HCT116 (cell line): ENCODE data around the gene TMEM179.

Source experiments
- EGR1 ChIP-seq: IDR thresholded peaks from 2 replicates; pipeline ENCODE4 v1.6.1; 2012; ENCODE audit warnings: low read depth
- EZH2 ChIP-seq: fragments of 200-600 bp; sonication (generic); IDR thresholded peaks from 2 replicates; pipeline ENCODE4 v1.6.1; 2017; ENCODE audit warnings: antibody characterized with exemption, mixed run types
- EZH2phosphoT487 ChIP-seq: fragments of 200-600 bp; IDR thresholded peaks from 2 replicates; pipeline ENCODE4 v1.6.1; 2018; ENCODE audit warnings: antibody characterized with exemption, borderline replicate concordance
- MAX ChIP-seq: IDR thresholded peaks from 2 replicates; pipeline ENCODE4 v1.6.1; 2012
- POLR2A ChIP-seq: IDR thresholded peaks from 2 replicates; pipeline ENCODE4 v1.7.0; 2011; ENCODE audit warnings: borderline replicate concordance; ENCODE audit not compliant: insufficient read depth, insufficient read length; ENCODE audit errors: extremely low read depth
- POLR2AphosphoS5 ChIP-seq: IDR thresholded peaks from 2 replicates; pipeline ENCODE4 v1.6.1; 2011; ENCODE audit warnings: mild to moderate bottlenecking, low read depth, low read length, moderate library complexity
- SP1 ChIP-seq: IDR thresholded peaks from 2 replicates; pipeline ENCODE4 v1.6.1; 2012; ENCODE audit warnings: low read depth
- YY1 ChIP-seq: IDR thresholded peaks from 2 replicates; pipeline ENCODE4 v1.6.1; 2011; ENCODE audit warnings: low read length, low read depth, moderate library complexity, mild to moderate bottlenecking; ENCODE audit not compliant: insufficient replicate concordance; ENCODE audit errors: extremely low read depth
- TF ChIP-seq, protein P1 (sequence below), 3 experiments: fragments of 200-600 bp in 1 of 3; sonication (generic) in 1 of 3; IDR thresholded peaks in 2 of 3; conservative IDR thresholded peaks in 1 of 3; 2 replicates each; pipeline ENCODE4 v1.5.1; 2012 to 2017; ENCODE audit warnings: low read depth in 2 of 3, low read length in 2 of 3, antibody characterized with exemption in 1 of 3, borderline replicate concordance in 1 of 3, control low read depth in 1 of 3, mild to moderate bottlenecking in 1 of 3, mixed read lengths in 1 of 3, mixed run types in 1 of 3, moderate library complexity in 1 of 3; ENCODE audit not compliant: insufficient read depth in 1 of 3
- TF ChIP-seq, protein P2 (sequence below): IDR thresholded peaks from 2 replicates; pipeline ENCODE4 v1.6.1; 2012; ENCODE audit warnings: low read depth

- TF ChIP-seq, protein P1, sequence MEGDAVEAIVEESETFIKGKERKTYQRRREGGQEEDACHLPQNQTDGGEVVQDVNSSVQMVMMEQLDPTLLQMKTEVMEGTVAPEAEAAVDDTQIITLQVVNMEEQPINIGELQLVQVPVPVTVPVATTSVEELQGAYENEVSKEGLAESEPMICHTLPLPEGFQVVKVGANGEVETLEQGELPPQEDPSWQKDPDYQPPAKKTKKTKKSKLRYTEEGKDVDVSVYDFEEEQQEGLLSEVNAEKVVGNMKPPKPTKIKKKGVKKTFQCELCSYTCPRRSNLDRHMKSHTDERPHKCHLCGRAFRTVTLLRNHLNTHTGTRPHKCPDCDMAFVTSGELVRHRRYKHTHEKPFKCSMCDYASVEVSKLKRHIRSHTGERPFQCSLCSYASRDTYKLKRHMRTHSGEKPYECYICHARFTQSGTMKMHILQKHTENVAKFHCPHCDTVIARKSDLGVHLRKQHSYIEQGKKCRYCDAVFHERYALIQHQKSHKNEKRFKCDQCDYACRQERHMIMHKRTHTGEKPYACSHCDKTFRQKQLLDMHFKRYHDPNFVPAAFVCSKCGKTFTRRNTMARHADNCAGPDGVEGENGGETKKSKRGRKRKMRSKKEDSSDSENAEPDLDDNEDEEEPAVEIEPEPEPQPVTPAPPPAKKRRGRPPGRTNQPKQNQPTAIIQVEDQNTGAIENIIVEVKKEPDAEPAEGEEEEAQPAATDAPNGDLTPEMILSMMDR (IDR thresholded peaks at IDR 0.05 in 2 of 3, conservative IDR thresholded peaks at IDR 0.05 in 1 of 3; ENCODE audit: borderline replicate concordance in 1 of 3, insufficient read depth in 1 of 3, low read depth in 2 of 3, low read length in 2 of 3): no peak
- TF ChIP-seq SP1: no peak
- no peak for TF ChIP-seq EGR1
- TF ChIP-seq YY1: no peak
- no peak for TF ChIP-seq POLR2AphosphoS5
- TF ChIP-seq EZH2phosphoT487: no peak
- no peak for TF ChIP-seq EZH2
- no peak for TF ChIP-seq MAX
- TF ChIP-seq POLR2A: no peak
- TF ChIP-seq, protein P2, sequence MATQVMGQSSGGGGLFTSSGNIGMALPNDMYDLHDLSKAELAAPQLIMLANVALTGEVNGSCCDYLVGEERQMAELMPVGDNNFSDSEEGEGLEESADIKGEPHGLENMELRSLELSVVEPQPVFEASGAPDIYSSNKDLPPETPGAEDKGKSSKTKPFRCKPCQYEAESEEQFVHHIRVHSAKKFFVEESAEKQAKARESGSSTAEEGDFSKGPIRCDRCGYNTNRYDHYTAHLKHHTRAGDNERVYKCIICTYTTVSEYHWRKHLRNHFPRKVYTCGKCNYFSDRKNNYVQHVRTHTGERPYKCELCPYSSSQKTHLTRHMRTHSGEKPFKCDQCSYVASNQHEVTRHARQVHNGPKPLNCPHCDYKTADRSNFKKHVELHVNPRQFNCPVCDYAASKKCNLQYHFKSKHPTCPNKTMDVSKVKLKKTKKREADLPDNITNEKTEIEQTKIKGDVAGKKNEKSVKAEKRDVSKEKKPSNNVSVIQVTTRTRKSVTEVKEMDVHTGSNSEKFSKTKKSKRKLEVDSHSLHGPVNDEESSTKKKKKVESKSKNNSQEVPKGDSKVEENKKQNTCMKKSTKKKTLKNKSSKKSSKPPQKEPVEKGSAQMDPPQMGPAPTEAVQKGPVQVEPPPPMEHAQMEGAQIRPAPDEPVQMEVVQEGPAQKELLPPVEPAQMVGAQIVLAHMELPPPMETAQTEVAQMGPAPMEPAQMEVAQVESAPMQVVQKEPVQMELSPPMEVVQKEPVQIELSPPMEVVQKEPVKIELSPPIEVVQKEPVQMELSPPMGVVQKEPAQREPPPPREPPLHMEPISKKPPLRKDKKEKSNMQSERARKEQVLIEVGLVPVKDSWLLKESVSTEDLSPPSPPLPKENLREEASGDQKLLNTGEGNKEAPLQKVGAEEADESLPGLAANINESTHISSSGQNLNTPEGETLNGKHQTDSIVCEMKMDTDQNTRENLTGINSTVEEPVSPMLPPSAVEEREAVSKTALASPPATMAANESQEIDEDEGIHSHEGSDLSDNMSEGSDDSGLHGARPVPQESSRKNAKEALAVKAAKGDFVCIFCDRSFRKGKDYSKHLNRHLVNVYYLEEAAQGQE: no peak
Observed at GRCh38 chr14:104609666-104610065, 5.1 kb upstream of the TMEM179 start.
